NCI-H2029 treated with DMSO at 0.1 percent for 48 hours (cell line): ENCODE results near the gene PDE11A.

Source experiments
- DNase-seq: peaks from one replicate; lab custom pipeline; 2025; lab: John Stamatoyannopoulos, UW

The PDE11A gene

DNA sequence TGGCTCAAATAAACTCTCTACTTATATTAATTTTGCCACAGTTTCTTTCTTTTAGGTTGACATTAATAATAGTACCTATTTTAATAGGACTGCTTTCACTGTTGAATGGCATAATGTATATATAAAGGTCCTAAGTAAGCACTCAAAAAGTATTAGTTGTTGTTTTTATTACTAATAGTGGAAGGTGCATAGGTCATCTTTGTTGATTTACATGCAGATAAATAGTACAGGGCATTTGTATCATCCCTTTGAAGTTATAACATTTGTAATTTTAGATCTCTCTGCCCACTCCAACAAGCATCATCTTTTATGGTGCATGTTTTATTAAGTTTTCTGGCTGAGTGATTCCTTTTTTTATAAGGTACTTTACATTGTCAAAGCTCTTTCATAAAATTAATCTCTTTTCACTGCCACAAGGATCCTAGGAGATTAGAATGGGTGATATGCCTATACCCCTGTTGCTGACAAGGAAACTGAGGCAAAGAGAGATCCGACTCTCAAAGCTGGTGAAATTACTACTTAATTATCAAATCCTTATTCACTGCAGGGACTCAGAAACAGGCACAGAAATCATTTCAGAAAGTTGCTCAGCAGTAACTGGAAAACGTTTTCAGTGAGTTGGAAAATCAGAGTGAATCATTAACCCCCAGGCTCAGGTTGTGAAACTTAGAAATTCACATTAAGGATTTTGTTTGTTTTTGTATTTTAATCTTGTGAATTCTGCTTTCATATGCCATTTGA is 380.4 kb downstream of the PDE11A start:
- DNase-seq: no peak

DNA sequence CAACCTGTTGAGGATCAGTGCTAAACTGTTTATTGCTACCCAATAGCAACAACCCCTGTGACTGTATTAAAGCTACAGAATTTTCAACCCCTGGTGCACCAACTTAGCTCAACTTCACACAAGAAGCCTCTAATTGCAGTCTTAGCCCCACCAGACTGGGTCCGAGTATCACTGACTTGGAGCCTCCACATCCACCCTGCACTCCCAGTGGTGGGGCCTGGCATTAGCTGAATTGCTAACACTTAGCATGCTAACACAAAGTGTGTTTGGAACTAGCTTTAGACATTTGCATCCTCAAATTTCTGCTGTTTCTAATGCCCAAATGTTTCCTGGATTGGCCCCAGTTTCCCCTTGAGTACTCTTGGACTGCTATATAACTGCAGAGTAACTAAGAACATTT is 381.4 kb downstream of the PDE11A start:
- DNase-seq: no peak

DNA sequence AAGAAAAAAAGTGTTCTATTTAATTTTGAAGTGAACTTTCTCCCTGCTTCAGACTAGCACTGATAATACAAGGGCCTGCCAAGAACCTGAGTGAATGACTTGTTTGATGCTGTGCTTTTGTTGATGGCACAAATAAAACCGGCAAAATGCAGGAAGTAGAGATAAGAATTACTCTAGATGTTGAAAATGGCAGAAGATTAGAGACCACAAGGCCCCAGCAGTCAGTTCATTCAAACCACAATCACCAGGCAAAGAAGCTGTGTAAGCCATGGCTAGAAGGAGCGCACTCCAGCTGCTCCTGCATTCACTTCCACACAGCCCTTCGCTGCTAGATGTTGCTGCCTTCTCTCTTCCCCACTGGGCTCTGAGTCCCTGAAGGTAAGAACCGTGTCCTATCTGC is 383.0 kb downstream of the PDE11A start:
- no peak for DNase-seq

DNA sequence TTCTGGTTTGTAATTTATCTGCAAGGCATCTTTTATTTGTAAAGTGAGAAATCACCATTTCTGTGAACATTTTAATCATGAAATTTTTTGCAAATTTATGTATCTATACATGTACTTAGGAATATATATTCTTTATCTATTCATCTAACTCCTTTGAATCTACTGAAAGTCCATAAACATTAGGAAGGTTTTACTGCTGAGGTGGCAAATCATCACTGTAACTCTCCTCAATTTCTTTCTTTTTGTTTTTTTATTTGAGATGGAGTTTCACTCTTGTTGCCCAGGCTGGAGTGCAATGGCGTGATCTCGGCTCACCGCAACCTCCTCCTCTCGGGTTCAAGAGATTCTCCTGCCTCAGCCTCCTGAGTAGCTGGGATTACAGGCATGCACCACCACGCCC is 383.7 kb downstream of the PDE11A start:
- DNase-seq: no peak

DNA sequence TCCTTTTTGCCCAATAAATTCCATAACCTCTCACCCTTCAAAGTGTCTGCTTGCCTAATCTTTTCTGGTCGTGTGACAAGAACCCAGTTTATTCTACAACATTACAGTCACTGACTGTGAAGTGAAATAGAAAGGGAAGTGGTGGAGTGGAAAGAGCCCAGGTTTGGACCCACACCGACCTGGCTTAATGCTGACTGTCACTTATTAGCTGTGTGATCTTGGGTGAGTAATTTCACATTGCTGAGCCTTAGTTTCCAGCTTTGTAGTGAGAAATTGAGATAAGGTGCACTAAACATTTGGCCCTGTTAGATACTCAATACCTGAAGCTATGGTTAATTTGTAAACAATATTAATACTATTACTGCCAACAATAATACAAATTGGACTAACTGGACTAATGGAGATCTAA is 388.9 kb downstream of the PDE11A start:
- no peak for DNase-seq

DNA sequence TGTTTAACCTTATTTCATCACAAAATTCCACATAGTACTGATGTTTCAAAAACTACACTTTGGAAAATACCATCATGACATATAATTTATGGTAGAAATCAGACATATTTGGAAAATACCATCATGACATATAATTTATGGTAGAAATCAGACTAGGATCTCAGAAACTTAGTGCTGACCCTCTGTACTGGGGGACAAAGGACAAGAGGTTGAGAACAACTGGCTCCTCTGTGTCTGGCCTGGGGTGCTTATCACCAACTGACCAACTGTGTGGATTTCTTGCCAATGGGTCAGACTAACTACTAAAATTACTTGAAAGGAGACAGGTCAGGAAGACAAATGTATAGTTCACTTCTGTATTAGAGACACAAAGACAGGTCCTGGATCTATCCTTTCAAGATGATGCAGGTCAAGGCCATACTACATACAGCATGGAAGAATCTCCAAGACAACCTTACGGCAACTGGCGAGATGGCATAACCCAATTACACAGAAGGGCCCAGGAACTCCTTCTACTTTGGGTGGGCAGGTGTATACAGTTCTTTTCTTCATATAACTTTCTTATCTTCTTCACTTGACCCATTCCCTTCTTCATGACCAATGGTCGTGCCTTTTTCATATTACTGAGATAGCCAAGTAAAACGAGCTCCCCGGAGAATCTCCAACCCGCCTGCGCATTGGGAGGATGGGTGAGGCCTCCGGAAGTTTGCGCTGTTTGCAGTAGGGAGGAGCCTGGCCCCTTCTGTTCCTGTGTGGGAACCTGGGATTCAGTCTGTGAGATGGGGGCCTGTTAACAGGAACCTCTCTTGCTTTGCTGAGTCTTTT is 389.5 kb downstream of the PDE11A start:
- DNase-seq: no peak

DNA sequence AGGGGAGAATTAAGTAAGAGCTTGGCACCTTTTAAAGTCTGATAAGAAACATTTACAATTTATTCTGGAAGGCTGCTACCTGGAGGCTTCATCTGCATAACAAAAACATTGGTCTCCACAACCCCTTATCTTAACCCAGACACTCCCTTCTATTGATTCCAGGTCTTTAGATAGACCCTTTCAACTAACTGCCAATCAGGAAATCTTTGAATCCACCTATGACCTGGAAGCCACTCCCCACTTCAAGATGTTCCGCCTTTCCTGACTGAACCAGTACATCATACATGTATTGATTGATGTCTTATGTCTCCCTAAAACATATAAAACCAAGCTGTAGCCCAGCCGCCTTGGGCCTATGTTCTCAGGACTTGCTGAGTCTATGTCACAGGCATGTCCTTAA is 390.6 kb downstream of the PDE11A start:
- DNase-seq: no peak

DNA sequence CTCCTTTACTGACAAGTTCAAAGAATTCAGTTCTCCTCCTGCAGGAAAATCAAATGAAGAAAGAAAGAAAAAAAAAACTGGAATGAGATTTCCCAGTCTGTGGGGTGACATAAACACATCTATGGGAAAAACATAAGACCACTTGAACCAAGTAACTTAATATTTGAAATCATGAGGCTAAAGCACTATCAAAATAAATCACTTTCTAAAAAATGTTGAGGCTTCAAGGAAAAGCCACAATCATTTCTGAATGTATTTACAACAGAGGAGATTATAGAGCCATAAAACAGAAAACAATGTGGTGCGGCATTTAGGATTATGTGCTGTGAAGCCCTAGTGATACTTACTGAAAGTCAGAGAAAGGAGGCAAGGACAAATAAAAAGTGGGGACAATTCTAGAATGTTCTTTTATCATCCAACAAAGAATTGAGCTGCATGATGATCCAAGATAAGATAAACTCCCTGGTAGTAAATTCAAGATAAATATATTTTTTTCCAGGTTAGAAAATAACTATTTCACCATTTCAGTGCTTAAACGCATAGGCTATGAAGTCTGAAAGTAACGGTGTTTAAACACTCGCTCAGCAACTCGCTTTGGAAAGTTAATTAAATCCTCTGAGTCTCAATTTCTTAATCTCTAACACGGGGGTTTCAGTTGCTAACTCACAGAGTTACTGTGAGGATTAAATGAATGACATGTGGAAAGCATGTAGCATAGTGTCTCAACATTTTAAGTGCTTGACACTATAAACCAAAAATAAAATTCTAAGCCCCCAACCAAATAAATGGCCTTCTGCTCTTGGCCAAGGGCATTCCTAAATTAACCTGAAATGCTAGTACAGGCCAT is 391.5 kb downstream of the PDE11A start:
- DNase-seq: no peak

DNA sequence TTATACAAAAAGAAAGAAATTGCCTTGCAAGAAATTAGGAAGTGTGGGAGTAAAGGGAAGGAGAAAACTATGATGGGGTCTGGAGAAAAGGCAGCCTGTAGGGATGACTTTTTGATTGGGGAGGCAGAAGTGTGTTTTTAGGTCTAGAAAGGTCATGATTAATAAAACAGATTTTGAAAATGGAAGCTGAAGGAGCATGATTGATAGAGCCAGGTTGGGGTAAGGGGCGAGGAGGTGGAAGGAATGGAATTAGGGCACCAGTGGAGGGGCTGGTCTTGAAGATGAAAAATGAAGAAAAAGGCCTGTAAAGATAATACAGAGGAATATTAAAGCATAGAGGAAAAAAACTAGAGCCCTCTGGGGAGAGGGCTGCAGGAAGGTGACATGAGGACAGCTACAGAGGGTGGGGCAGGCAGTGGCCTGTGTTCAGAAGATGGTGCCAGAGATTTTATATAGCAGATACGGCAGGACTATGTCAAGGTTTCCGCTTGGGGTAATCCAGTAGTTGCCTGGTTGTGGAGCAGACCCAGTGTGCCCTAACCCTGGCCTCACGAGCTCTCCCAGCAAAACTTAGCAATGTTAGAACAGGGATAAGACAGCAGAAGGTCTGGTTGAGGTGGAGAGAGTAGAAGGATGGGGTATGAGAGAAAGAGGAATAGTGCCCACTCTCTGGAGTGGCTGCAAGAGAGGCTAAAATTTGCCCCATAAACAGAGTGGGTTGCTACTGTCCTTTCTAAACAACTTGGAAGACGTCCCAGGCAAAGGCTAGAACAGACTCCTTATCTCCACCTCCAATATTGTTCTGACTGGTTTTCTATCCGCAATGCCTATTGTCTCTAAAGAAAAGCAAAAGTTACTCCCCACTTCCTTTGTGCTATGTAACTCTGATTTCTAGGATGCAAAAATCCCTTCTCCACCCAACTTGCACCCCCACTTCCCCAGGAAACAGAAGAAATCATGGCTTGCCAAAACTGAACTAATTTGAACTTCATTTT is 392.7 kb downstream of the PDE11A start:
- DNase-seq: no peak

DNA sequence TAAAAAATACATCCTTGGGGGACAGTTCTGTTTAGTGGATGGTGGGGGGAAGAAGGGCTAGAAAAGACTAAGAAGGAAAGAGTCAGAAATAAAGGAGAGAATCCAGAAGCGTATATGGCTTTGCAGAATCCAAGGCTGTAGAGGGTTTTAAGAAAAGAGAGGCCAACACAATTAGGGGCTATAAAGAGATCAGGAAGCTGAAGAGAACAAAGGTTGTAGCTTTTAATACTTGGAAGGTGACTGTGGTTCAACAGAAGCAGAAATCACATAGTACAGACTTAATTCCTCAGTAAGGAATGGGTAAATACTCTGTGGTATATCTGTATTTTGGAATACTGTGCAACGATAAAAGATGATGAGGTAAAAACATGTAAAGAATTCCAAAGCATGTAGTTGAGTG is 393.6 kb downstream of the PDE11A start:
- no peak for DNase-seq

DNA sequence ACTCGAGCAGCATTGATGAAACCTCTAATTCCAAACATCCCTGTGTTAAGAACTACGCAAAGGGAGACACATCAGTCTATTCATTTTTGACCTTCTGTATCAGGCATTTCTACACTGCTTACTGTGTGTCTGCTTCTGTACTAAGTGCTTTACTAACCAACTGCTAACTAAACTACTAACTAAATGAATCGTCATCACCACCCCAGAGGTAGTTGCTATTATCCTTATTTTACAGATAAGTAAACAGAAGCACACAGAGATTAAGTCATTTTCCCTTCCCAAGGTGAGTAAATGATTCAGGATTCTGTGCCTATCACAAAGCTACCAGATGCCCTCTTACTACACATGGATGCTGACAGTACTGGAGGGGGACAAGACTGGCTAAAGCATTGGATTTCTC is 395.9 kb downstream of the PDE11A start:
- no peak for DNase-seq

DNA sequence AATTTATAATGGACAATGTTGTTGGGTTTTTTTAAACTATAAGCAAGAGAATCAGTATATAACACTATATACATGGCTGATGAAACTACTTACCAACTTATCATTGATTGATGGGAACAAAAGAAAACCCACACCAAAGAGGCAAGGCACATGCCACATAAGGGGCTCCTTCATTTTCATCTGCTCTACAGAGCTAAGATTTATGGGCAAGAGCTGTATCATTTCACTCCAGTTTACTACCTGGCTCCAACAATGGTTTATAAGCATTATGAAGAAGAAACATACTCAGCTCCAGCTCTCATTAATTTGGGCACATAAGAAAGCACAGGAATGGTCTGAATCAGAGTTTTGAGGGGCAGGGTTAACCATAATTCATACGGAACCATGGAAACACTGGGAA is 396.8 kb downstream of the PDE11A start:
- DNase-seq: no peak

DNA sequence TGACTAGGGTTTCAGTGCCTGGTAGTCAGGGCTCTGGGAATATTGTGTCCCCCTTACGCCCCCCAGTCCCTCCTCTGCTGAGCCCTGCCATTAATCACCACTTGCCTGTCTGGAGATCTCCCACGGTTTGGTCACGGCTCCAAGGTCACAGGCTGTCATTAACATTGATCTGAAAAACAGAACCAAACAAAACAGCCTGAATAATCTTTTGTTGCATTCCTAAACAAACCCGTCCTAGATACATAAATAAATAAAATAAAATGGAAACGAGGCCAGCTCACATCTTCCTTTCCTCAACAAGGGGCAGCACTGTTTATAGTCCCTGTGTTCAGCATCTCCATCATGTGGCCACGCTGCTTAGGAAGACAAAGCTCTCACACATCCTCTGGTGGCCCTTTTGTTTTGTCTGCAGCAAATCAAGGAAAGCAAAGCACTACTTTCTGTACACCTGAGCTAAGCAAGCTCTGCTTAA is 397.2 kb downstream of the PDE11A start:
- no peak for DNase-seq

DNA sequence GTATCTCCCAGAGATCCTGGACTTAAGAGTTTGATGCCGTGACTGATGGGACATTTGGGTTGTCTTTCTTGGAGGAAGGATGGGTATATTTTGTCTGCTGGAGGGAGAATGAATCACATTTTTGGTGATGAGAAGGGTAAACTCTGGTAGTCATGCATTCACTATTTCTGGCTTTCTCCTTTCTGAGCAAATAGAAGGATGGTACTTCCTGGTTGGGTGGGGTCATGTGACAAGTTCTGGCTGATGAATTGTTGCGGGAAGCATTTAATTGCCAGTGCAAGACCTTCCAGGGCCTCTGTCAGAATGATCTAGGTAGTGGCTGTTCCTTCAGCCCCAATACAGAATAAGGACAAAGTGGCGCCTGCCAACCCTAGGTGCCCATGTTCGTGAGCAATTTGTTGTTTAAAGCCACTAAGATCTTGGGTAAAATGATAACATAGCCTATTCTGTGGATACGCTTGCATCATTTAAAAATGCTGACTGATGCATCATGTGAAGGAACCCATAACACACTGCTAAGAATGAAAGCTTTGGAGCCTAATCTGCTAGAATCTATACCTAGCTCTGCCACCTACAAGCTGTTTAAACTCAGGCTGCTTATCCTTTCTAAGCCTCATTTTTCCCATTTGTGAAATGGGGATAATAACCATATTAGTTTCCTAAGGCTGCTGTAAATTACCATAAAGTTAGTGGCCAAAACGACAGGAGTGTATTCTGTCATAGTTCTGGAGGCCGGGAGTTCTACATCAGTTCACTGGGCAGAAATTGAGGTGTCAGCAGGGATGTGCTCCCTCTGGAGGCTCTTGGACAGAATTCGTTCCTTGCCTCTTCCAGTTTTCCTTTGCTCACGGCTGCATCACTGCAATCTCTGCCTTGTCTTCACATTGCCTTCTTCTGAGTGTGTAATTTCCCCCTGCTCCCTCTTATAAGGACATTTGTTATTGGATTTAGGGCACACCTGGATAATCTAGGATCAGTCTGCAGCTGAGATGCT is 398.7 kb downstream of the PDE11A start:
- DNase-seq: no peak

DNA sequence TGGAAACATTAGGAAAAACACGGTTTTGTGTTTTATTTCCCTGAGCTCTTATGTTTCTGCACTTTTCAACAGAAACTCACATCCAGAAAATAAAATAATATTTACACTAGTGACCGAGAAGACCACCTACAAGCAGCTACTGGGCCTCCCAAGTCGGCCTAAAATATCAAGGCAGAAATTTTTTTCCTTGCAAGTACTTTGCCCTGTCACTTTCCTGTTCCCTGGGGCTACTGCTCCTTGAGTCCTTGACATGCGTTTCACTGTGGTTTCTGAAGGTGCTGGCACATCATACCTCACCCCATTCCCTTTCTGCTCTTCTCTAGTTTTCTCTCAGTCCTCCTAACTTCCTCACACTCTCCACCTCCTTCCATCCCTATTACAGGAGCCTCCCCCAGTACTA is 400.9 kb downstream of the PDE11A start:
- DNase-seq: no peak

DNA sequence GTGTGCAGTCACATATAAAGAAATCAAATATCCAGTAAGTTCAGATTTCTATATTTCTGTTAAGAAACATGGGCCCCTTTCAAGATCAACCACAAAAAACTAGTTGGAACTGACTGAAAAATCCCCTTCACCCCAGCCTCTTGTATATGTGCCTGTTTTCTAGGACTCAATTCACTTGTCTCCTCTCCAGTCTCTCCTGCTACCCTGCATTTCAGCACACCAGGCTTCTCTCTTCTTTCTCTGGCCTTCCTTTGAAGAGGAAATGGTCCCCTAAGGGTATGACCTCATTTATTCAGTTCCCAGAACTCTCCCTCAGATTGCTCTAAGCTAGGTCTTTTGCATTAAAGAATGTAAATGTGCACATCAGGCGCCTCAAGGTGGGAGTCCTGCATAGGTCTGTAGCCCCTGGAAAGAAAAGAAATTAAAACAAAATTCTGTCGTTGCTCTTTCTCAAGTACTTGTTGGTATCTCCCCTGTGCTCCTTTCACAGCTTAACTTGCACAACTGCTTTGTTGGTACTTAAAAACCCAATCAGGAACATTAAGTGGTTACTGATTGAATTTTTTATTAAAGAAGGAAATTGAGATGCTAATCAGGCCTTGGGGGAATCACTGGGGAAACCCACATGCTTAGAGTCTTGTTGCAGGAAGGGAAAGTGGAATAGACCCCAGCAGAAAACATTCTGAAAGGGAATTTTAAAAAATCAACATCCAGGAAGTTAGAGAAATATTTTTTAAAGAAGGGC is 401.6 kb downstream of the PDE11A start:
- no peak for DNase-seq

DNA sequence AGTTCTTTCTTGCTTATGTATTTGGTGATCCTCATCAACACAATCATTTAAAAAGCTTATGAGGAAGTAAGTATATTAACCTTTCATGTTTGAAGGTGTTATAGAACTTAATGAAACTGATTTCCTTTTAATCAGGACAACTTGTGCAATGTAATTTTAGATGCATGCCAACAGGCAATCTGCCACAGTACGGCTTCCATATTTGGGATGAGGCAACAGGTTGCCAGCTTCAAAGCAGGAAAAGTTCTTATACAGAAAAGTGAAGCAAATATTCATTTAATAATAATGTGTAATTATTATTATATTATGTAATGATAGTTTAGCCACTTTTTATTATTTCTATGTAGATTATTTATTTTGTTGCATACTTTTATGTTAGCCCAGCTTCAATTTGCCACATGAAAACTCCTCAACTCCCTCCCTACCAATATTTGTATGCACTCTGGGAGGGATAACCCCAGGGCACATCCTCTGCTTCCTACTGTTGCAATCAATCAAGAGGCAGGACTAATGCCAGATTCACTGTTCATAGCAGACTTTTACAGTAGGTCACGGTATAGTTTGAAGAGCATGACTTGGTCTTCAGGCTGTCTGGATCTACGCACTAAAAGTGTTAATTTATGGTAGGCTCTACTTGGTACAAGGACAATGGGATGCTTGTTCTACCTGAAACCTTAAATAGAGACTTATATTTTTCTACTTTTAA is 402.8 kb downstream of the PDE11A start:
- no peak for DNase-seq

DNA sequence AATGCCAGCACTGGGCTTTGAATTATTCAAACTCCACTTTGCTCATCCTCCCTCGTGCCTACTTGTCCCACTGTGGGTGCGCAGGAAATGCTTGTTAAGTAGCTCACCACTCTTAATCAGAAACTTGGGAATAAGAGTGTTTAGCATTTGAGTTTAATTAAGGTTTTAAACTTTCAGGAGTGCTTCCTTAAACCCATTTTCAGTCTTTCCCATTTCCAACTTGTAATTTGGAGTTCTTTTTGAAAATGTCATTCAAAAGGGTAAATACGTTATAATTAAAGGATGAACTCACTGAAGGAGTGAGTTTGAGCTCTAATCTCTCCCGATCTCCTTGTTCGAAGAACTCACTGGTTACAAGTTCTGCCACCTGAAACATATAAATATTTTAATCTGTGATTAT is 403.4 kb downstream of the PDE11A start:
- no peak for DNase-seq

DNA sequence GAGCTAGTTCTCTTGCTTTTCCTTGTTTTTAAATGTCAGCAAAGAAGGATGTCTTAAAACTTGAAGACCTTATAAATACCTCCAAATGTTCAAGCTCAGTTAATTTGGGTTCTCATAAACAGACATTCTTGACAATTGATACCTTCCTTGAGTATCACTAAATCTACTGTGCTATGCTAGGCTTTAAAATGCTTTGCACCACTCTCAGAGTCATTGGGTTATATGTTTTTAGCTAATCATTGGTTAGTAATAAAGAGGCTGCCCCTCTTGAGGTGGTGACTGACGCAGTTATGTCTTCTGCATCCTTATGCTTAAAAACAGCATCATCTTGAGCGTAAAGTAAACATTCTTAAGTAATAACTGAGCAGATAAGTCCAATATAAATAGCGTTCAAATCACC is 404.0 kb downstream of the PDE11A start:
- no peak for DNase-seq
